ENCODE results near the gene AFF3. TPM values are rescaled to one million over a fixed set of nuclear protein-coding genes. Genes with fewer than 3 reads are reported as not detected.

The AFF3 gene
- total RNA-seq, 1 experiment from 2014 or later, result 0.22 TPM

DNA sequence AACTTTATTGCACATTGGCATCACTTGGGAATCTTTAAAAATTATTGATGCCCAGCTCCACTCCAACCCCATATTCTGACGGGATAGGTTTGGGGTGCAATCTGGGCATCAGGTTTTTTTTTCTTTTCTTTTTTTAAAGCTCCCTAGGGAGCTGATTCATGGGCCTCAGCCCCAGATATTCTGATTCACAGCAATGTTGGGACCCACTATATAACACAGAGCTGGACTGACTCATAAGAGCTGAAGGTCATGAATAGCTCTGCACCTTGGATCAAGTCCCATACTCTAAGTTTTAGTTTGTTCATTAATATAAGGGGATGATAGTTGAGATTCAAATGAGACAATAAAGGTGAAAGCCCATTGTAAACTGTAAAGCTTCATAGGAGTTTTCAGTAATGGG lies 461.4 kb downstream of the AFF3 start:
- Histone ChIP-seq H3K4me1 (ENCODE audit: insufficient read depth, low read length) (no peaks in the 10 kb centered on the region), H3K27ac (ENCODE audit: insufficient read length, low read depth, low read length) (no peak overlapping the region), H2BK120ac (ENCODE audit: low read depth, low read length, poor library complexity, severe bottlenecking) (no peak overlapping the region), H3K23me2 (ENCODE audit: insufficient read length, low read depth, low read length, poor library complexity, severe bottlenecking) (no peaks in the 10 kb centered on the region), H3K27me3 (ENCODE audit: insufficient read depth, low read length) (no peaks in the 10 kb centered on the region), H2BK15ac (ENCODE audit: low read depth, low read length) (no peak overlapping the region), H4K91ac (ENCODE audit: insufficient read length, low read depth, low read length) (no peak overlapping the region), H2BK5ac (ENCODE audit: insufficient read length, low read length) (no peak overlapping the region), H3K4ac (ENCODE audit: low read depth, low read length) (no peak overlapping the region), H3K23ac (ENCODE audit: insufficient read length, low read depth, low read length) (no peak overlapping the region), H3K9me3 (ENCODE audit: control insufficient read depth, low read depth, low read length) (no peaks in the 10 kb centered on the region), H3K79me1 (ENCODE audit: insufficient read depth, low read depth, low read length, poor library complexity, severe bottlenecking) (no peaks in the 10 kb centered on the region), H3K56ac (ENCODE audit: insufficient read length, low read depth, low read length) (no peak overlapping the region), H3K79me2 (ENCODE audit: insufficient read depth, low read length) (no peaks in the 10 kb centered on the region), H4K5ac (ENCODE audit: insufficient read length, low read depth, low read length) (no peak overlapping the region), H2BK12ac (ENCODE audit: insufficient read length, low read depth, low read length) (no peak overlapping the region), H2AFZ (ENCODE audit: low read length) (no peak overlapping the region), H4K8ac (replicated peaks; ENCODE audit: insufficient read length, low read depth, low read length) (no peak overlapping the region), H3K18ac (ENCODE audit: insufficient read length, low read depth, low read length) (no peak overlapping the region), H2BK20ac (ENCODE audit: low read depth, low read length, poor library complexity, severe bottlenecking) (no peak overlapping the region), H3K14ac (ENCODE audit: insufficient read depth, low read length) (no peak overlapping the region), H4K20me1 (ENCODE audit: control insufficient read depth, insufficient read depth, insufficient read length) (no peaks in the 10 kb centered on the region), H2AK5ac (ENCODE audit: insufficient read length, low read length) (no peak overlapping the region), H3T11ph (ENCODE audit: low read length) (no peak overlapping the region), H3K4me2 (ENCODE audit: insufficient read depth, insufficient read length, low read length) (no peak overlapping the region), H3K9ac (ENCODE audit: extremely low read depth, insufficient read length, low read length) (no peak overlapping the region)
- H3K4me1 Mint-ChIP-seq, result peaks cover 4 to 9% of the 10 kb centered on the region in 2 experiments; a peak in 3 of 4 replicates
- no CpG with 5 or more reads among the region's 1 CpG for WGBS (ENCODE audit: extremely low coverage, insufficient read length, low lambda C conversion rate)
- TF ChIP-seq, protein P1, sequence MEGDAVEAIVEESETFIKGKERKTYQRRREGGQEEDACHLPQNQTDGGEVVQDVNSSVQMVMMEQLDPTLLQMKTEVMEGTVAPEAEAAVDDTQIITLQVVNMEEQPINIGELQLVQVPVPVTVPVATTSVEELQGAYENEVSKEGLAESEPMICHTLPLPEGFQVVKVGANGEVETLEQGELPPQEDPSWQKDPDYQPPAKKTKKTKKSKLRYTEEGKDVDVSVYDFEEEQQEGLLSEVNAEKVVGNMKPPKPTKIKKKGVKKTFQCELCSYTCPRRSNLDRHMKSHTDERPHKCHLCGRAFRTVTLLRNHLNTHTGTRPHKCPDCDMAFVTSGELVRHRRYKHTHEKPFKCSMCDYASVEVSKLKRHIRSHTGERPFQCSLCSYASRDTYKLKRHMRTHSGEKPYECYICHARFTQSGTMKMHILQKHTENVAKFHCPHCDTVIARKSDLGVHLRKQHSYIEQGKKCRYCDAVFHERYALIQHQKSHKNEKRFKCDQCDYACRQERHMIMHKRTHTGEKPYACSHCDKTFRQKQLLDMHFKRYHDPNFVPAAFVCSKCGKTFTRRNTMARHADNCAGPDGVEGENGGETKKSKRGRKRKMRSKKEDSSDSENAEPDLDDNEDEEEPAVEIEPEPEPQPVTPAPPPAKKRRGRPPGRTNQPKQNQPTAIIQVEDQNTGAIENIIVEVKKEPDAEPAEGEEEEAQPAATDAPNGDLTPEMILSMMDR (conservative IDR thresholded peaks at IDR 0.05), result no peak
- no peak overlapping the region for H3K27ac Mint-ChIP-seq
- H3K9me3 Mint-ChIP-seq, result no peaks in the 10 kb centered on the region
- no peaks in the 10 kb centered on the region for H3K36me3 Mint-ChIP-seq (ENCODE audit: insufficient read depth in 1 of 3, low read depth in 3 of 3)
- no peak overlapping the region for H3K4me3 Mint-ChIP-seq
- no peak for DNase-seq
- H3K27me3 Mint-ChIP-seq (ENCODE audit: low read depth), result no peaks in the 10 kb centered on the region; the same call in 1 of the 2 replicates
